IPS-18a (cell line): ENCODE results near the gene ANKRD33B.
A peak's percentile ranks its signal among the peaks of the same experiment; 100 is the strongest.

Experiments
- H3K27ac ChIP-seq: one replicate; pipeline ENCODE4 v1.5.1; 2013; ENCODE audit warnings: low read length
- H3K27me3 ChIP-seq: one replicate; pipeline ENCODE4 v1.6.1; 2013; ENCODE audit warnings: mild to moderate bottlenecking, low read length; ENCODE audit not compliant: control insufficient read depth, insufficient read depth
- H3K36me3 ChIP-seq: one replicate; pipeline ENCODE4 v1.6.1; 2013; ENCODE audit warnings: low read depth, low read length; ENCODE audit not compliant: control insufficient read depth
- H3K4me1 ChIP-seq: one replicate; pipeline ENCODE4 v1.6.1; 2013; ENCODE audit warnings: low read depth, low read length; ENCODE audit not compliant: control insufficient read depth
- H3K4me3 ChIP-seq: one replicate; pipeline ENCODE4 v1.5.1; 2013; ENCODE audit warnings: low read length
- H3K9ac ChIP-seq: one replicate; pipeline ENCODE4 v1.6.1; 2013; ENCODE audit warnings: mild to moderate bottlenecking, low read length, moderate library complexity
- H3K9me3 ChIP-seq: one replicate; pipeline ENCODE4 v1.6.1; 2013; ENCODE audit warnings: low read depth, low read length; ENCODE audit not compliant: control insufficient read depth

The ANKRD33B gene

DNA sequence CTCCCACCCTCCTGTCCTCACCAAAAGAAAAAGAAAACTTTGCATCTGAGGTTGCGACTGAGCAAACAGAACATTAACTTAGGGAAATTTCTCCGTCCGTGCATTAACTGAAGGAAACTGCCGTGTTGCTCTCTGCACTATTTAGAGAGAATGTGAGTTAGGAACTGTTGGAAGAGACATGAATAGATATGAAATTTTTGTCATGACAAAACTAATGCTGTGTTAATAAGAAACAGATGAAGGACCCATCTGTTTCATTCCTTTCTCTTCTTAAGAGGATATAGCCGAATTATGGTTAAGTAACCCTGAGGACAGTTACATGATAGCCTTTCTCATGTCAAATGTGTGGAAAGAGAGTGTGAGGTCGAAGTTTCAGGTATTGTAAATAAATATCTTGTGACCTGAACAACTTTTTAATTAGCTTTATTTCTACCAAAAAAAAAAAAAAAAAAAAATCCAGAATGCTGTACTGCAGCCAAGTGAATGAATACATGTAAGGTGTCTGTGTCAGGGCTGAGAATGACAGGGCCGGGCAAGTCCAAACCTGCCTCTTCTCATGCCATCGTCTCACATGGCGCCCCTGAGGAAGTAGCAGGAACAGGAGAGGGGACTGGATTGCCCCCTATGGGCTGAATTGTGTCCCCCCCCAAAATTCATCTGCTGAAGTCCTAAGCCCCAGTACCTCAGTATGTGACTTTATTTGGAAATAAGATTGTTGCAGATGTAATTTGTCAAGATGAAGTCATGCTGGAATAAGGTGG lies 35.6 kb upstream of the ANKRD33B start:
- Histone ChIP-seq H3K27ac (no peak overlapping the region), H3K4me1 (peaks cover 5% of the 10 kb centered on the region), H3K36me3 (no peaks in the 10 kb centered on the region), H3K27me3 (no peaks in the 10 kb centered on the region), H3K9me3 (no peaks in the 10 kb centered on the region), H3K9ac (no peak overlapping the region), H3K4me3 (no peak overlapping the region)

DNA sequence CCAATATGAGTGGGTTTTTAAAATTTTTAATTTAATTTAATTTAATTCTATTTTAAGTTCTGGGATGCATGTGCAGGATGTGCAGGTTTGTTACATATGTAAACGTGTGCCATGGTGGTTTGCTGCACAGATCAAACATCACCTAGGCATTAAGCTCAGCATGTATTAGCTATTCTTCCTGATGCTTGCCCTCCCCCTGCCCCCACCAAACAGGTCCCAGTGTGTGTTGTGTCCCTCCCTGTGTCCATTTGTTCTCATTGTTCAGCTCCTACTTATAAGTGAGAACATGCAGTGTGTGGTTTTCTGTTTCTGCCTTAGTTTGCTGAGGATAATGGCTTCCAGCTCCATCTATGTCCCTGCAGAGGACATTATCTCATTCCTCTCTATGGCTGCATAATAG lies 35.0 kb upstream of the ANKRD33B start:
- H3K4me3 ChIP-seq, result no peak overlapping the region
- H3K27me3 ChIP-seq, result no peaks in the 10 kb centered on the region
- peaks cover 5% of the 10 kb centered on the region for H3K4me1 ChIP-seq
- no peak overlapping the region for H3K27ac ChIP-seq
- no peak overlapping the region for H3K9ac ChIP-seq
- no peaks in the 10 kb centered on the region for H3K9me3 ChIP-seq
- H3K36me3 ChIP-seq, result no peaks in the 10 kb centered on the region

DNA sequence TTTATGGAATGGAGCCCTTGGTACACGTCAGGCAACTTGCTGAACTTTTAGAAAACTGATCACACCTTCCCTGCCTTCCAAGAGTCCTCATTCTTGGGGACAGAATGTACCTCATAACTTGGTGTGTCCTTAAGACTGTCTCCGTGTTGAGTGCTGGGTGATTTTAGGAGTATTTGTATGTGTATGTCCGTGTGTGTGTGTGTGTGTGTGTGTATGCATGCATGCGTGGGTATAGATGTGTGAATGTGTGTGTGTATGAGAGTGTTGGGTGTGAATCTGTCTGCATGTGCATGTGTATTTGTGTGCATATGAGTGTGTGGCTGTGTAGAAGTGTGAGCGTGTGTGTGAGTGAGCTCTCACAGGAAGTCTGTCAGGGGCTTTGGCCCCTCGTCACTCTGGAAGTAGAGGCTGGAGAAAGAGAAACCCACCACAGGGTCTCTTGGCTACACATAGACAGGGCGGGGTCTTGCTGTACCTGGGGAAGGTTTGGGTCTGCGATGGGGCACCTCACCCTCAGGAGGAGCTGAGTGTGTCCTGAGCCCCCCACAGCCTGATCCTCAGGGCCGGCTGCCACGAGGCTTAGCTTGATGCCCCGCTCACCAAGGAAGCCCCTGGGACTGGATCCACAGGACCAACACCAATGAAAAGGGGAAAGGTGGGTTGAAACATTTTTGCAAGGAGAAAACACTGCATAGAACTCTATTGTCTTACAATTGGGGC lies 33.1 kb upstream of the ANKRD33B start:
- peaks cover 5% of the 10 kb centered on the region for H3K4me1 ChIP-seq
- H3K27ac ChIP-seq, result no peak overlapping the region
- no peak overlapping the region for H3K9ac ChIP-seq
- no peaks in the 10 kb centered on the region for H3K9me3 ChIP-seq
- H3K27me3 ChIP-seq, result no peaks in the 10 kb centered on the region
- H3K4me3 ChIP-seq, result no peak overlapping the region
- no peaks in the 10 kb centered on the region for H3K36me3 ChIP-seq

DNA sequence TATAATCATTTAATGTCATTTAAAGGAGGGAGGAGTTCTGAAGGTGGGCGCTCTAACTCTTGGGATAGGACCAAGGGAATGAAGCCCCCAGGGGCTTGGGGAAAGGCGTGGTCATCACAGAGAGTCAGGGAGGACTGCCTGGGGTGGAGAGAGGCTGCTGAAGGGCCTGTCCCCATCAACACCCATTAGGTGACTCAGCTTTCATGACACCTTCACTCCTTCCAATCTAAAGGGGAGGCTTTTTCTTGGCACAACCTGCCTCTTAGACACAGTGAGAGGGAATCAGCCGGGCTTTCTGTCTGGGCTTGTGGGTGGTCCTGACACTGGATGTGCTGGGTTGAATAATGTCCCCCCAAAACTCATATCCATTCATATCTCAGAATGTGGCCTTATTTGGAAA lies 31.4 kb upstream of the ANKRD33B start:
- no peaks in the 10 kb centered on the region for H3K9me3 ChIP-seq
- no peak overlapping the region for H3K9ac ChIP-seq
- peaks cover 5% of the 10 kb centered on the region for H3K4me1 ChIP-seq
- H3K27ac ChIP-seq, result no peak overlapping the region
- no peak overlapping the region for H3K4me3 ChIP-seq
- H3K36me3 ChIP-seq, result no peaks in the 10 kb centered on the region
- no peaks in the 10 kb centered on the region for H3K27me3 ChIP-seq

DNA sequence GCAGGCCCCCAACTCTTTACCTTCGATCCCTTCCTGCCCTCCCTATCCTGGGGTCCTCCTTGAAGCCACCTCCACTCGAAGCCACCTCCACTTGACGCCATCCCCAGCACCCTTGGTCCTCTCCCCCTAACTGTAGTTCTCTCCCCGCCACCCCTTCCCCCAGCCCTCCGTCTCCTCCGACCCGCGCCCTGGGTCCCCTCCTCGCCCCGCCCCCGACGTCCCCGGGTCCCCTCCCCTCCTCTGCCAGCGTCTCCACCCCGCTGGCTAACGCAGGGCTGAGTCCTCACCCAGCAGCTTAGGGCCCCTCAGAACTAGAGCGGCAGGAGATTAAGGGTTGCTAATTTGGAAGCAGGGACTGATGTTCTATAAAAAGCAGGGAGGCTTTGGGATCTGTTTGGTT lies 30.6 kb upstream of the ANKRD33B start:
- Histone ChIP-seq H3K4me1 (peaks cover under 1% of the 10 kb centered on the region), H3K4me3 (peak overlapping the region; percentile 12), H3K36me3 (no peaks in the 10 kb centered on the region), H3K27ac (no peak overlapping the region), H3K9ac (no peak overlapping the region), H3K9me3 (no peaks in the 10 kb centered on the region), H3K27me3 (no peaks in the 10 kb centered on the region)

DNA sequence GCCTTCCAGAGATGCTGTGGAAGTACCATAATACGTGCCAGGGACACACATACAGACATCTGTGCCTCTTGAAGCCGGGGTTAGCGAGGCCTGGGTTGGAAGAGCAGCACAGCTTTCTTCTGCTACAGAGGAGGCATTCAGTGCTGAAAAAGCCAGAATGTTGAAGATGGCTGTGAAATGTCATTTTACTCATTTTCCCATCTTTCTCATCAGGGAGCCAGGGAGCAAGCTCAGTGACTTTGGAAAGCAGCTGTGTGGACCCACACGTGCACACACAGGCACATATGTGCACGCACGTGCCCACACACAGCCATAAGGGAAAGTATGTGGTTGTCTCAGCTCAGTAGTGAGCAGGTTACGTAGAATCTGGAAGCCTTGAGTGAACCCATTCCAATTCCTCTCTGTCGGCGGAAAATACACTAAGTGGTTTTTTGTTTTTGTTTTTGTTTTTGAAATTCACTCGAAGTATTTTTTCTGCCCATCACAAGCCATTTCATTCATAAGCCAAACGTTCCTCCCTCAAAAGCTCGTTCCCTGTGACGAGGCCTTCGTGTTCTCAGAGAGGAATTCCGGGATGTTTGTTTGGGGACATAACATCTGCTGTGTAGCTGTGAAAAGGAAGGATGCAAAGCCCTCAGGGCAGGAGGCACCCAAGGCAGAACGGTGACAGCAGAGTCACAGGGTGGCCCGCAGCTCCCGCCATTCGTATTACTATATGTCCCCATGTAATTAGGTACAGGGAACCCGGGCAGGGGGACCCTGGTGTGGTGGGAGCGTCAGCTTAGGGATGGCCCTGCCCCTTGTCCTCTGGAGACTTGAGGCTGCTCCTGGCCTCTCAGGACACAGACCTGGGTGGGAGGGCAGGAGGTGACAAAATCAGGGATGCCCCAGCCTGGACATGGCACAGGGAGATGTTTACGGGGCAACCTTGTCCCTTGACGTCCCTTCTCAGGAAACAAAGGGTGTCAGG lies 29.0 kb upstream of the ANKRD33B start:
- H3K9ac ChIP-seq, result no peak overlapping the region
- H3K36me3 ChIP-seq, result no peaks in the 10 kb centered on the region
- no peaks in the 10 kb centered on the region for H3K4me1 ChIP-seq
- no peak overlapping the region for H3K27ac ChIP-seq
- no peaks in the 10 kb centered on the region for H3K9me3 ChIP-seq
- H3K27me3 ChIP-seq, result no peaks in the 10 kb centered on the region
- H3K4me3 ChIP-seq, result no peak overlapping the region

DNA sequence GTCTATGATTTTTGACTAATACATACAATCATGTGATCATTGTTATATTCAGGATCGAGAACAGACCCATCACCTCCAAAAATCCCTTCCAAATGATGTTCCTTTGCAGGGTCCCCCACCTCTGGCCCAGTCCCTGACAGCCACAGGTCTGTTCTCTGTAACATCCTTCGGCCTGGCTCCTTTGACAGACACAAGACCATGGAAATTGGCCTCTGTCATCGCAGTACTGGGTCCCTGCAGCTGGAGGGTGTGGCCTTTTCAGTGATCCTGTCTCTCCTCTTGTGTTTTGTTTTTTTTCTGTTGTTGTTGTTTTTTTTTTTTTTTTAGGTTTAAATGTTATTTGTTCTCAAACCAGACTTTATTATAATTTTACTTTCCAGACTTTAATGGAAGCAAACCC lies 27.4 kb upstream of the ANKRD33B start:
- Histone ChIP-seq H3K4me1 (no peaks in the 10 kb centered on the region), H3K27me3 (no peaks in the 10 kb centered on the region), H3K27ac (no peak overlapping the region), H3K4me3 (no peak overlapping the region), H3K9me3 (no peaks in the 10 kb centered on the region), H3K36me3 (no peaks in the 10 kb centered on the region), H3K9ac (no peak overlapping the region)

DNA sequence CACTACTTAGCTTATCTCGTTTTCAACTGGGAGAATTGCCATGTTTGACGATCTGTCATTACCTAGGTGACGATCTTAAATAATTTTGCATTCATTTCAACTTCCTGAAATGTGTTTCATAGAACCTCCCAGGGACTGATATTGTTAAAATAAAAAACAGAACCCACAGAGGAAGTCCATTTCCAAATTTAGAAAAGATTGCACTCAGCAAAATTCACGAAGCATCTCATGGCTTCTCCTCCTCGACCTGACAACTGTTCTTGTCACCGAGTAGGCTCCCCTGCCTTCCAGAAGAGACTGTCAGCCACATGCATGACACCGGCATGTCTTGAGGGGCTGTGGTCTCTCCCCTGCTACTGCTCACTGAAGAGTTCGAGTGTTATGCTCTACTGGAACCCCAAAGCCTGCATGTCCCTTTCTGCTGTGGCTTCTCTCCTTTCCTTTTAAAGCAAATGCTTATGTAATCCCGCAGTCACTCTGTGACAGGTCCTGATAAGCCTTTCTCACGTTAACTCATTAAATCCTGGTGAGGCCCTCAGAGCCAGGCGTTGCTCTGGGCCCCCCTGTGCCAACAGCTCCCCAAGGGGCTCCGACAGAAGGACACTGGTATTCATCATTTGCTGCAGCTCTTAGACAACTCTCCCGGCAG lies 26.8 kb upstream of the ANKRD33B start:
- Histone ChIP-seq H3K4me3 (no peak overlapping the region), H3K27ac (no peak overlapping the region), H3K9ac (no peak overlapping the region), H3K9me3 (no peaks in the 10 kb centered on the region), H3K4me1 (no peaks in the 10 kb centered on the region), H3K36me3 (no peaks in the 10 kb centered on the region), H3K27me3 (no peaks in the 10 kb centered on the region)

DNA sequence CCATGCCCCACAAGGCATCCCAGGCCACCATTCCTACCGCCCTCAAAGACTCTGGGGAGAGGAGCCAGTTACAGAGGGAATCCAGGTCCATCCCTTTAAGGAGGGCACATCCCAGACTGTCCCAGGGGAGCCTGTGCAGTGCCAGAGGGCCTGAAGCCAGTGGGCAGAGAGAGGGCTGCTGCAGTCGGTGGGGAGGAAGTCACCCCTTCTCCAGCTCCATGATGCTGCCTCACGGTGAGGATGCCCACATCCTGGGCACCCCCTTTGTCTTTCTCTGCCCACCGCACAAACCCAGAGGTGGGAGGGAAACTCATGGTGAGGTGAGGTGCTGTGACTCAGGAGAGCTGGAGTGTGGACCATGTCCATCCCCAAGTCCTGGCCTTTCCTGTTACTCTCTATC lies 26.2 kb upstream of the ANKRD33B start:
- H3K9ac ChIP-seq, result no peak overlapping the region
- no peak overlapping the region for H3K4me3 ChIP-seq
- no peaks in the 10 kb centered on the region for H3K4me1 ChIP-seq
- no peaks in the 10 kb centered on the region for H3K9me3 ChIP-seq
- H3K27ac ChIP-seq, result no peak overlapping the region
- no peaks in the 10 kb centered on the region for H3K36me3 ChIP-seq
- H3K27me3 ChIP-seq, result no peaks in the 10 kb centered on the region

DNA sequence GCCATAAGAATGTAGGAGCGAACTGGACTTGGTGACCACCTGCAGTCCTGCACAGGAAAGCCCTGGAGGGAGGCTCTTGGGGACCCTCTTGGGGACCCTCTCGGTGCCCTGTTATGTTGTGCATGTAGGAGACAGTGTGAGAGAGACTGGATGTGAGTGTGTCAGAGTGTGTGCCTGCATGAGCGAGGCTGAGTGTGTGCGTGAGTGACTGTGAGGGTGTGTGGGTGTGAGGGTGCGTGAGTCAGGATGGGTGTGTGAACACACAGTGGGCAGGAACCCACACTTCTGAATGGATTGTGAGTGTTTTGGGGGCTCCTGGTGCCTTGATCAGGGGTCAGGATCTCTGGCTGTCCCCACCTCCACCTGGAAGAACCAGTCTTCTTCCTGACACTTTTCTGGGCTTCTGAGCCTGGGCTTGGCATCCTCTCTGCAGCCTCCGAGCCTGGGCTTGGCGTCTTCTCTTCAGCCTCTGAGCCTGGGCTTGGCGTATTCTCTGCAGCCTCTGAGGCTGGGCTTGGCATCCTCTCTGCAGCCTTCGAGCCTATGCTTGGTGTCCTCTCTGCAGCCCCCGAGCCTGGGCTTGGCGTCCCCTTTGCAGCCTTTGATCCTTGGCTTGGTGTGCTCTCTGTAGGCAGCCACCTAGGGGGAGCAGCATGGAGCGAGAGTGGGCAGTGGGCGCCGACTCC lies 25.6 kb upstream of the ANKRD33B start:
- Histone ChIP-seq H3K4me3 (no peak overlapping the region), H3K9ac (no peak overlapping the region), H3K9me3 (no peaks in the 10 kb centered on the region), H3K4me1 (no peaks in the 10 kb centered on the region), H3K27me3 (no peaks in the 10 kb centered on the region), H3K36me3 (no peaks in the 10 kb centered on the region), H3K27ac (no peak overlapping the region)
